GM12892 (cell line): ENCODE data around the gene PRR23C.

Source experiments
- DNase-seq: peaks from one replicate; pipeline ENCODE4 v3.0.0; 2011; ENCODE audit not compliant: insufficient read length
- FAIRE-seq: peaks from 2 replicates; lab custom pipeline; 2011; peaks lifted over from hg19 to GRCh38; lab: Jason Lieb, UNC
- POLR2A ChIP-seq: IDR thresholded peaks from 2 replicates; pipeline ENCODE4 v1.6.1; 2011; ENCODE audit warnings: low read depth, low read length, control low read depth
- POLR2AphosphoS5 ChIP-seq: IDR thresholded peaks from 2 replicates; pipeline ENCODE4 v1.6.1; 2011; ENCODE audit warnings: low read depth, low read length, control low read depth
- TAF1 ChIP-seq: IDR thresholded peaks from 2 replicates; pipeline ENCODE4 v1.6.1; 2011; ENCODE audit warnings: low read depth, mild to moderate bottlenecking, control low read depth, low read length, borderline replicate concordance

The PRR23C gene

DNA sequence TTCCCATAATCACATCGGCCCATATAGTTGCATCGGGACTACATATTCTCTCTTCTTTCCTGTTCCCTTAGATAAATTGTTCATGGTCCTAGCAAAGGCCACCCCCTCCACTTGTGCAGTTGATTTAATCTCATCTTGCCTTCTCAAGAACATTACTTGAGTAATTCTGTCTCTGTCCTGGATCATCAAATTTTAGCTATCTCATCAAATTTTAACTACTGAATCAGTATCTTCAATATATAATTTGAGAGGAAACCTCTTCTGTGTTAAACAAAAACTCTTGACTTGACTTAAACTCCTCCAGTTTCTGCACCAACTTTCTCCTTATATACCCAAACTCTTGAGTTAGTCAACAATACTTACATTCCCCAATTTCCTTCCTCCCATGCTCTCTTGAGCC lies 19.7 kb downstream of the PRR23C start:
- FAIRE-seq, result no peak
- TF ChIP-seq POLR2A, result no peak
- TF ChIP-seq POLR2AphosphoS5, result no peak
- no peak for TF ChIP-seq TAF1
- DNase-seq, result no peak

DNA sequence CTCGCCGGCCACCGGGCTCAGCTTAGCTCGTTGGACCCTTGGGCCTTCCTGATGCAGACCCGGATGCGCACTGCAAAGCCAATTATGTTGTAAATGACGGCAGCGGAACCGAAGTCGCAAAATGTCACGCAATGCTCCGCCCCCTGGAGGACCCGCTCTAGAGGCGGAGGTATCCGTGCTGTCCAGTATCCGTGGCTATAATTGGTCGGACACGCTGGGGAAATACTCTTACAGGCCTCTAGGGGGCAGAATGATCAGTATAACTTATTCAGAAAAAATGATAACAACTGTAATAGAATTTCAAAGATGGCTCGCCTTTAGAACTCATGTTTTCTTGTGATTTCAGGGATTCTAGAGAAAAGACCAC lies 23.8 kb downstream of the PRR23C start, which contains the start of gene PRR23B:
Gene PRR23B (minus strand): TSS at position 59 of the 367 bp plus-strand sequence. CDS start 265 bp downstream, outside the sequence.
- TF ChIP-seq TAF1, result no peak
- TF ChIP-seq POLR2AphosphoS5, result no peak
- no peak for TF ChIP-seq POLR2A
- DNase-seq, result no peak
- FAIRE-seq, result no peak

DNA sequence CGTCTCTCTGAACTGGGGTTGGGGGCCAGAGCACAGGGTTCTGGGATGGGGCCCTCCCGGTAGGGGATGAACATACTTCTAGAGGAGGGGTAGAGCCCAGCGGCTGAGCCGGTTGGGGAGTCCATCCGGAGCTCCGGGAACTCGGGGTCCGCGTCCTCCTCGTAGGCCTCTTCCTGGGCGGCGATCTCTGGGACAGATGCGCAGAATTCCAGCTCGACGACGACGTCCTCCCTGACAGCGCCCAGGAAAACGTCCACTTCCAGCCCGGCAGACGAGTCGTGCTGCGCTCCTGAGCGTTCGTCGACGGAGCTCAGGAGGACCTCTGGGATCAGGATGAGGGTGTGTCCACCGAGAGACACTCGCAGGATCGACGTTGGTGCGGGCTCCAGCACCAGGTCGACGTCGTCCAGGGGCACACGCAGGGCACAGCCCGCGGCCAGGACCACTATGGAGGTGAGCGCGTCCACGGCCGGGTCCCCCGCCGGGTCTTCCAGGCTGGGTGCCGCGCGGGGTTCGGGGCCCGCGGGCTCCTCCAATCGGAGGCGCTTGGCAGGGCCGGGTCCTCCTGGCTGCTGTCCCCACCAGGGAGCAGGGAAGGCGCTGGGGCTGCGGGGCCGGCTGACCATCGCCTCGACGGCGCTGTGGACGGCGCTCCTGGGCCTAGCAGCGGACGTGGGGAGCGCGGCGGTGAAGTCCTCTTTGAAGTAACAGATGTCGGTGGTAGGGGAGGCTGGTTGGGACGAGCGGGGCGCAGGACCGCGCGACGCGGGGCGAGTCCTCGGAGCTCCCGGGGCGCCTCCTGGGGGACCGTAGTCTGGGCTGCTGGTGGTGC lies 24.4 kb downstream of the PRR23C start:
- DNase-seq (no peak), FAIRE-seq (no peak)
- TF ChIP-seq POLR2A (no peak), POLR2AphosphoS5 (no peak), TAF1 (no peak)

DNA sequence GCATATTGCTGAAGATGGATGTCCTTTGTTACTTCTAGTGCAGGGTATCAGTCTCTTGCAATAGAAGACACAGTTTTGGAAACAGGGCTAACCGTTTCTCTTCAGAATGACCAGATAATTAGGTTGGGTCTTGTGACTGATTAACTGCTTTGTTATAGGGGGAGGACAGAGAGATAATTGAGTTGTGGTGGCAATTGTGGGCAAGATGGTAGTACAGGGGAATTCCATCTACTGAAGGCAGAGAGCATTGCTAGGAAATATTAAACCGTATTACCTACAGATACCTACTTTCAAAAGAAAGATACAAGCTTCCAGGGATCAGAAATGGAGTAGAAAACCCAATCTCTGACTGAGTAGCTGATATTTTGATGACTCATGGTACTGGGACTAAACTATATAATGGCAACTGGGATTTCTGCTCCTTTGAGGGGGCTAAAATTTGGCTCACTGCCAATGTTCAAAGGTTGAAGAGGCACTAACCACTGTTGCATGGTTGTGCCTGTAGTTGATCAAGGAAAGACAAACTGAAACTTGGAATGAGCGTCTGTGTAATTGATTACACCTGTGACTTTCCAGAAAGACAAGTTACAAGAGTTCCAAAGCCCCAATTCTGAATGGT lies 28.2 kb downstream of the PRR23C start:
- TF ChIP-seq POLR2A (no peak), POLR2AphosphoS5 (no peak), TAF1 (no peak)
- no peak for DNase-seq
- FAIRE-seq, result no peak

DNA sequence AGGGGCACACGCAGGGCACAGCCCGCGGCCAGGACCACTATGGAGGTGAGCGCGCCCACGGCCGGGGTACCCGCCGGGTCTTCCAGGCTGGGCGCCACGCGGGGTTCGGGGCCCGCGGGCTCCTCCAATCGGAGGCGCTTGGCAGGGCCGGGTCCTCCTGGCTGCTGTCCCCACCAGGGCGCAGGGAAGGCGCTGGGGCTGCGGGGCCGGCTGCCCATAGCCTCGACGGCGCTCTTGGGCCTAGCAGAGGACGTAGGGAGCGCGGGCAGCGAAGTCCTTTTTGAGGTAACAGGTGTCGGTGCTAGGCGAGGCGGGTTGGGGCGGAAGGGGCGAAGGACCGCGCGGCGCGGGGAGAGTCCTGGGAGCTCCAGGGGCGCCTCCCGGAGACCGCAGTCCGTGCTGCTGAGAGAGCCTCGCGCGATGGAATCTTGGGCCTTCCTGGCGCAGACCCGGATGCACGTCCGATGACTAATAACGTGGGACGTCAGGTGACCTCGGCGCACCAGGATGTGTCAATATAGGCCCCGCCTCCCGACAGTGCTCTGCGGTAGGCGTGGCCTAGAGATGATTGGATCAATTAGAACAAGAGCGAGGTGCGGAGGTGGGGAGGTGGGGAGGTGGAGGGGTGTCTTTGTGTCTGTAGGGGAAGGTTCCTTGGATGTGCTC lies 38.5 kb downstream of the PRR23C start, which contains the start of gene PRR23A:
Gene PRR23A (minus strand): TSS at position 218 of the 666 bp plus-strand sequence. CDS start 0 bp downstream, at position 218.
- DNase-seq, result no peak
- TF ChIP-seq POLR2AphosphoS5 (no peak), TAF1 (no peak), POLR2A (no peak)
- no peak for FAIRE-seq

DNA sequence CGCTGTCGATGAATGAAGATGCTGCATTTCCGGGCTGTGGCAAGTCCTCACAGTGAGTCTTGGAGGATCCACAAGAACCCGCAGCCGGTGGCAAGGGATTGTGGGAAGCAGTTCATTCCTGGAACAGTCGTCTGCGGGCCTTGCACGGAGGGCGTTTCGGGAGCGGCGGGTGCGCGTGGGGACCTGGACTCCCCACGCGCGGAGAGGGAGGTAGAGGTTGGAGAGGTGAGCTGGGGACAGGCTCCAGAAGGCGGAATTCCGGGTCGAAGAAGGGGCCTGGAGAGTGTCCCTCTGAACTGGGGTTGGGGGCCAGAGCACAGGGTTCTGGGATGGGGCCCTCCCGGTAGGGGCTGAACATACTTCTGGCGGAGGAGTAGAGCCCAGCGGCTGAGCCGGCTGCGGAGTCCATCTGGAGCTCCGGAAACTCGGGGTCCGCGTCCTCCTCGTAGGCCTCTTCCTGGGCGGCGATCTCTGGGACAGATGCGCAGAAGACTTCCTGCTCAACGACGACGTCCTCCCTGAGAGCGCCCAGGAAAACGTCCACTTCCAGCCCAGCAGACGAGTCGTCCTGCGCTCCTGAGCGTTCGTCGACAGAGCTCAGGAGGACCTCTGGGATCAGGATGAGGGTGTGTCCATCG lies 39.2 kb downstream of the PRR23C start:
- TF ChIP-seq POLR2AphosphoS5 (no peak), POLR2A (no peak), TAF1 (no peak)
- DNase-seq, result no peak
- FAIRE-seq, result no peak

DNA sequence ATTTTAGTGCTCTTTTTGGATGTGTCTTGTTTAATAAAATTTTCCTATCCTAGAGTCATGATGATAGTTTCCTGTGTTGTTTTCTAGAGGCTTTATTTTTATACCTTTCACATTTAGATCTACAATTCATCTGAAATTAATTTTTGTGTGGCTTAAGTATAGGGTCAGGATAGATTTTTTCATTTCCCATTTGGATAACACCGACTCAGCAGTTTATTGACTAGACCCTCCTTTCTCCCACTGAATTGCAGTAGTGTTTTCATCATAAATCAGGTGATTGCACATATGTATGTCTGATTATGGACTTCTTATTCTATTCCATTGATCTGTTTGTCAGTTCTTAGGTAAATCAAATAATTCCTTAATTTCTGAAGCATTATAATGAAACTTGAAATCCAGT lies 49.0 kb downstream of the PRR23C start:
- no peak for TF ChIP-seq POLR2A
- TF ChIP-seq TAF1, result no peak
- TF ChIP-seq POLR2AphosphoS5, result no peak
- DNase-seq, result no peak
- no peak for FAIRE-seq
